Activated T-cell treated with anti-CD3 and anti-CD28 coated beads for 1 hour (primary cell): ENCODE results near the gene KRTAP3-3.

Experiments
- DNase-seq: peaks from one replicate; pipeline ENCODE4 v3.0.0-alpha.2; 2020; ENCODE audit warnings: low read depth

KRTAP3-3 gene

GRCh38 chr17:40958086-40958953 is 35.6 kb downstream of the KRTAP3-3 start:
- no peak for DNase-seq

GRCh38 chr17:40956401-40957254 is 37.3 kb downstream of the KRTAP3-3 start:
- no peak for DNase-seq

- no peak for DNase-seq
Observed at GRCh38 chr17:40953881-40954280, 40.1 kb downstream of the KRTAP3-3 start.

- no peak for DNase-seq
Observed at GRCh38 chr17:40952661-40953060, 41.3 kb downstream of the KRTAP3-3 start.

GRCh38 chr17:40952154-40952553 is 41.8 kb downstream of the KRTAP3-3 start:
- DNase-seq: no peak

GRCh38 chr17:40951011-40951622 is 42.8 kb downstream of the KRTAP3-3 start:
- DNase-seq: no peak

- DNase-seq: no peak
Observed at GRCh38 chr17:40950176-40950575, 43.8 kb downstream of the KRTAP3-3 start.

GRCh38 chr17:40949418-40949817 is 44.5 kb downstream of the KRTAP3-3 start:
- DNase-seq: no peak

GRCh38 chr17:40947929-40948328 is 46.0 kb downstream of the KRTAP3-3 start:
- no peak for DNase-seq

- DNase-seq: no peak
Observed at GRCh38 chr17:40945414-40945813, 48.5 kb downstream of the KRTAP3-3 start.

- no peak for DNase-seq
Observed at GRCh38 chr17:40944531-40944930, 49.4 kb downstream of the KRTAP3-3 start.
